Pericardium fibroblast (primary cell): ENCODE data around the gene EXD1. TPM values are rescaled to one million over a fixed set of nuclear protein-coding genes. Genes with fewer than 3 reads are reported as not detected.

ENCODE experiments used
- total RNA-seq: library from RNA; depleted of rRNA; stranded (reverse); fragments of >200 nt; gene quantifications from 2 replicates; pipeline ENCODE4 v1.2.3, GENCODE V29; 2015

The EXD1 gene, protein sequence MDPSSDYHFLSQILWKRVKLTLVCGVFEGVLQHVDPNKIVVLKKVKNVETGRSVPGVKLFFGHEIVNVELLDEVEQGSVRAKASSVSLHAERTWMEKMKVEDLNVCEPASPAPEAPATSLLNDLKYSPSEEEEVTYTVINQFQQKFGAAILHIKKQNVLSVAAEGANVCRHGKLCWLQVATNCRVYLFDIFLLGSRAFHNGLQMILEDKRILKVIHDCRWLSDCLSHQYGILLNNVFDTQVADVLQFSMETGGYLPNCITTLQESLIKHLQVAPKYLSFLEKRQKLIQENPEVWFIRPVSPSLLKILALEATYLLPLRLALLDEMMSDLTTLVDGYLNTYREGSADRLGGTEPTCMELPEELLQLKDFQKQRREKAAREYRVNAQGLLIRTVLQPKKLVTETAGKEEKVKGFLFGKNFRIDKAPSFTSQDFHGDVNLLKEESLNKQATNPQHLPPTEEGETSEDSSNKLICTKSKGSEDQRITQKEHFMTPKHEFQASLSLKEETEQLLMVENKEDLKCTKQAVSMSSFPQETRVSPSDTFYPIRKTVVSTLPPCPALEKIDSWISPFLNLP
- not detected in 2 replicates for total RNA-seq

DNA sequence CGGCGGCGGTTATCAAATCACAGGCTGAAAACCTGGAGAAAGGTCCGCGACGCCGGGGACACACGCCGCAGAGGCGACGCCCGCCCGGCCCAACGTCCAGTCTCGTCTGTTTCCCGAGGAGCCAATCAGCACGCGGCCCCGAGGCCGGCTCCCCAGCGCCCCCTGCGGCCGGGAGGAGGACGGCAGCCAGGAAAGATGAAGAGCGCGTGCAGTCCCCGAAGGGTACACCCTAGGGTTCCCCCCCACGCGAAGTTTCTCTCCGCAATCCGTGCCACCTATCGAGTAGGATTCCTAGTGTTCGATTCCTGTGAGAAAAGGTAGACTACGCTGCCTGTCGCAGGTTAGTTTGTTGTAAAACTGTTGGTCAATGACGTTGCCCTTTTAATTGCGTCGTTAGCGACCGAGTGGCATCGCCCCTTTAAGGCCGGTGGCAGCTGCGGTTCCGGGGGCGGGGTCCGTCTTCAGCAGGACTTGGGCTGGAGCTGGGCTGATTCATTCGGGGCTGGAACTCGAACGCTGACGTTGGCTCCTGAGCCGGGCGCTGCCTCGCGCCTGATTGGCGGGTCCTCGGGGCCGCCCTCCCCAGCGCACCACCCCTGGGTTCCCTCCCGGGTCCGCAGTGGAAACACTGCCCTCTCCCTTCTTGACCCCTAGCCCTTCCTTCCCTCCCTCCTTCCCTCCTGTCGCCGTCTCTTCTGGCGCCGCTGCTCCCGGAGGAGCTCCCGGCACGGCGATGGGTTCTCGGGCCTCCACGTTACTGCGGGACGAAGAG, at the start of gene EXD1, which contains the start of gene CHP1:
Gene EXD1, minus strand, starts transcription at position 108 of the 772 bp plus-strand sequence. CDS start 4,182 bp downstream, outside the sequence.
Gene CHP1, plus strand, starts transcription at position 619 of the 772 bp plus-strand sequence. Its CDS starts 115 bp downstream, at position 734.

Other genes starting within 250 kb of the EXD1 start
- gene INO80, start 114.5 kb downstream of the EXD1 start, total RNA-seq, result 23.8 and 28.7 TPM in 2 replicates
- 130 and 135 TPM in 2 replicates for gene CHP1, start 511 bp upstream of the EXD1 start, total RNA-seq
- gene OIP5, start 101.8 kb upstream of the EXD1 start, total RNA-seq, result 0.58 TPM in 1 of 2 replicates, not detected in the other
- gene NUSAP1, start 102.1 kb upstream of the EXD1 start, total RNA-seq, result 10.1 and 10.9 TPM in 2 replicates
- gene NDUFAF1, start 171.7 kb upstream of the EXD1 start, total RNA-seq, result 9.9 and 27.1 TPM in 2 replicates
- gene RTF1, start 186.3 kb upstream of the EXD1 start, total RNA-seq, result 12.9 and 28.1 TPM in 2 replicates